Right lobe of liver (tissue), 4 donors: Measurements from ENCODE around the gene TSSK6.

Source experiments
- POLR2A ChIP-seq: fragments of 450-650 bp; IDR thresholded peaks from one replicate; pipeline ENCODE4 v1.6.1; 2017; ENCODE audit warnings: antibody characterized with exemption, mild to moderate bottlenecking
- TF ChIP-seq, protein P1 (sequence below), 4 donors: fragments of 200-600 bp in 3 of 4; fragments of 450-650 bp in 1 of 4; IDR thresholded peaks; one replicate each; pipeline versions ENCODE4 v1.5.1 to v1.8.0; 2016 to 2022; ENCODE audit warnings: antibody characterized with exemption in 4 of 4, mild to moderate bottlenecking in 2 of 4
- donor health status: DM: no; HTN: no; CAD: no.
- donor health status: DM: no; HTN: no; CAD: no.
- donor health status: DM: no; HTN: yes; CAD: no.

DNA sequence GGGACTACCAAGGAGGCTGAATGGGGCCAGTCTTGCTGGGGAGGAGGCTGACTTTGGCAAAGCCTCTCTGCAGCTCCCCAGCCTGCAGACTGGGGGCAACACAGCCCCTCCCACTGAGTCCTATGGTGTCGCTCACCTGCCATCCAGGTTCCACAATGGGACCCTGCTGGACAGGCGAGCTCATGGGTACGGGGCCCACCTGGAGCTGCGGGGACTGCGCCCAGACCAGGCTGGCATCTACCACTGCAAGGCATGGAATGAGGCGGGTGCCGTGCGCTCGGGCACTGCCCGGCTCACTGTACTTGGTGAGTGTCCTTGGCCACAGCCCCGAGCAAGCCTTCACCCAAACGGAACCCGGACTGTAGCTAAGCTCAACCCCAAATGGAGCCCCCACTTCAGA, 27.8 kb upstream of the TSSK6 start:
- no peak for TF ChIP-seq POLR2A
- TF ChIP-seq, protein P1, sequence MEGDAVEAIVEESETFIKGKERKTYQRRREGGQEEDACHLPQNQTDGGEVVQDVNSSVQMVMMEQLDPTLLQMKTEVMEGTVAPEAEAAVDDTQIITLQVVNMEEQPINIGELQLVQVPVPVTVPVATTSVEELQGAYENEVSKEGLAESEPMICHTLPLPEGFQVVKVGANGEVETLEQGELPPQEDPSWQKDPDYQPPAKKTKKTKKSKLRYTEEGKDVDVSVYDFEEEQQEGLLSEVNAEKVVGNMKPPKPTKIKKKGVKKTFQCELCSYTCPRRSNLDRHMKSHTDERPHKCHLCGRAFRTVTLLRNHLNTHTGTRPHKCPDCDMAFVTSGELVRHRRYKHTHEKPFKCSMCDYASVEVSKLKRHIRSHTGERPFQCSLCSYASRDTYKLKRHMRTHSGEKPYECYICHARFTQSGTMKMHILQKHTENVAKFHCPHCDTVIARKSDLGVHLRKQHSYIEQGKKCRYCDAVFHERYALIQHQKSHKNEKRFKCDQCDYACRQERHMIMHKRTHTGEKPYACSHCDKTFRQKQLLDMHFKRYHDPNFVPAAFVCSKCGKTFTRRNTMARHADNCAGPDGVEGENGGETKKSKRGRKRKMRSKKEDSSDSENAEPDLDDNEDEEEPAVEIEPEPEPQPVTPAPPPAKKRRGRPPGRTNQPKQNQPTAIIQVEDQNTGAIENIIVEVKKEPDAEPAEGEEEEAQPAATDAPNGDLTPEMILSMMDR (IDR thresholded peaks at IDR 0.05), result no peak
